ENCODE measurements around the gene ADCY7. TPM values are rescaled to one million over a fixed set of nuclear protein-coding genes. Genes with fewer than 3 reads are reported as not detected.

Gene ADCY7
- total RNA-seq, 1 experiment from 2014 or later = 4.0 TPM

DNA sequence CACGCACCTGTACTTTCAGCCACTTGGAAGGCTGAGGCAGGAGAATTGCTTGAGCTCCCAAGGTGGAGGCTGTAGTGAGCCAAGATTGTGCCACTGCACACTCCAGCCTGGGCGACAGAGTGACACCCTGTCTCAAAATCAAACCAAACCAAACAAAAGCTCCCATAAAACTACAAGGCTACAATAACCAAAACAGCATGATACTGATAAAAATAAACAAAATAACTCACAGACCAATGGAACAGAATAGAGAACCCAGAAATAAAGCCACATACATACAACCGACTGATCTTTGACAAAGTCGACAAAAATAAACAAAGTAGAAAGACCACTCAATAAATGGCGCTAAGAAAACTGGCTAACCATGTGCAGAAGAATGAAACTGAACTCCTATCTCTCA lies 65.2 kb downstream of the ADCY7 start:
- Histone ChIP-seq H3K23me2 (ENCODE audit: insufficient read length, low read depth, low read length, poor library complexity, severe bottlenecking) (no peaks in the 10 kb centered on the region), H4K5ac (ENCODE audit: insufficient read length, low read depth, low read length) (no peak overlapping the region), H3K79me2 (ENCODE audit: insufficient read depth, low read length) (no peaks in the 10 kb centered on the region; the same call in 1 of the 2 replicates), H3K56ac (ENCODE audit: insufficient read length, low read depth, low read length) (no peak overlapping the region), H3K27ac (ENCODE audit: insufficient read length, low read depth, low read length) (no peak overlapping the region), H4K8ac (replicated peaks; ENCODE audit: insufficient read length, low read depth, low read length) (no peak overlapping the region), H3K9ac (ENCODE audit: extremely low read depth, insufficient read length, low read length) (no peak overlapping the region), H3K4me1 (ENCODE audit: insufficient read depth, low read length) (no peaks in the 10 kb centered on the region), H3K18ac (ENCODE audit: insufficient read length, low read depth, low read length) (no peak overlapping the region), H2BK12ac (ENCODE audit: insufficient read length, low read depth, low read length) (no peak overlapping the region), H2AK5ac (ENCODE audit: insufficient read length, low read length) (no peak overlapping the region), H4K20me1 (ENCODE audit: control insufficient read depth, insufficient read depth, insufficient read length) (no peaks in the 10 kb centered on the region), H2BK20ac (ENCODE audit: low read depth, low read length, poor library complexity, severe bottlenecking) (no peak overlapping the region), H3K79me1 (ENCODE audit: insufficient read depth, low read depth, low read length, poor library complexity, severe bottlenecking) (no peaks in the 10 kb centered on the region), H3K27me3 (ENCODE audit: insufficient read depth, low read length) (no peaks in the 10 kb centered on the region), H3K23ac (ENCODE audit: insufficient read length, low read depth, low read length) (no peak overlapping the region), H2BK5ac (ENCODE audit: insufficient read length, low read length) (no peak overlapping the region), H3K4me2 (ENCODE audit: insufficient read depth, insufficient read length, low read length) (no peak overlapping the region), H4K91ac (ENCODE audit: insufficient read length, low read depth, low read length) (no peak overlapping the region), H3K4ac (ENCODE audit: low read depth, low read length) (no peak overlapping the region), H2AFZ (ENCODE audit: low read length) (no peak overlapping the region), H2BK120ac (ENCODE audit: low read depth, low read length, poor library complexity, severe bottlenecking) (no peak overlapping the region), H3K9me3 (ENCODE audit: control insufficient read depth, low read depth, low read length) (no peaks in the 10 kb centered on the region), H2BK15ac (ENCODE audit: low read depth, low read length) (no peak overlapping the region), H3T11ph (ENCODE audit: low read length) (no peak overlapping the region), H3K14ac (ENCODE audit: insufficient read depth, low read length) (no peak overlapping the region)
- Mint-ChIP-seq H3K9me3 (no peaks in the 10 kb centered on the region; a peak in 1 of 5 replicates), H3K36me3 (ENCODE audit: insufficient read depth in 1 of 3, low read depth in 3 of 3) (peaks cover 15 to 69% (median 46%) of the 10 kb centered on the region in 3 experiments; a peak in 5 of 7 replicates), H3K27me3 (ENCODE audit: low read depth) (no peaks in the 10 kb centered on the region), H3K27ac (no peak overlapping the region), H3K4me3 (no peak overlapping the region), H3K4me1 (peaks cover 3 to 10% of the 10 kb centered on the region in 2 experiments; a peak in 3 of 4 replicates)
- TF ChIP-seq, protein P1, sequence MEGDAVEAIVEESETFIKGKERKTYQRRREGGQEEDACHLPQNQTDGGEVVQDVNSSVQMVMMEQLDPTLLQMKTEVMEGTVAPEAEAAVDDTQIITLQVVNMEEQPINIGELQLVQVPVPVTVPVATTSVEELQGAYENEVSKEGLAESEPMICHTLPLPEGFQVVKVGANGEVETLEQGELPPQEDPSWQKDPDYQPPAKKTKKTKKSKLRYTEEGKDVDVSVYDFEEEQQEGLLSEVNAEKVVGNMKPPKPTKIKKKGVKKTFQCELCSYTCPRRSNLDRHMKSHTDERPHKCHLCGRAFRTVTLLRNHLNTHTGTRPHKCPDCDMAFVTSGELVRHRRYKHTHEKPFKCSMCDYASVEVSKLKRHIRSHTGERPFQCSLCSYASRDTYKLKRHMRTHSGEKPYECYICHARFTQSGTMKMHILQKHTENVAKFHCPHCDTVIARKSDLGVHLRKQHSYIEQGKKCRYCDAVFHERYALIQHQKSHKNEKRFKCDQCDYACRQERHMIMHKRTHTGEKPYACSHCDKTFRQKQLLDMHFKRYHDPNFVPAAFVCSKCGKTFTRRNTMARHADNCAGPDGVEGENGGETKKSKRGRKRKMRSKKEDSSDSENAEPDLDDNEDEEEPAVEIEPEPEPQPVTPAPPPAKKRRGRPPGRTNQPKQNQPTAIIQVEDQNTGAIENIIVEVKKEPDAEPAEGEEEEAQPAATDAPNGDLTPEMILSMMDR (conservative IDR thresholded peaks at IDR 0.05) = no peak
- WGBS (ENCODE audit: extremely low coverage, insufficient read length, low lambda C conversion rate) = no CpG with 5 or more reads among the region's 5 CpGs
- no peak for DNase-seq

Measured in H9 (cell line).